GM18520 (cell line): ENCODE measurements around the gene RPTOR.

Experiments
- ATAC-seq: cut with Tn5 transposase; IDR thresholded peaks from one replicate; pipeline ENCODE4 v1.9.1; 2021; ENCODE audit not compliant: unreplicated experiment

The RPTOR gene

DNA sequence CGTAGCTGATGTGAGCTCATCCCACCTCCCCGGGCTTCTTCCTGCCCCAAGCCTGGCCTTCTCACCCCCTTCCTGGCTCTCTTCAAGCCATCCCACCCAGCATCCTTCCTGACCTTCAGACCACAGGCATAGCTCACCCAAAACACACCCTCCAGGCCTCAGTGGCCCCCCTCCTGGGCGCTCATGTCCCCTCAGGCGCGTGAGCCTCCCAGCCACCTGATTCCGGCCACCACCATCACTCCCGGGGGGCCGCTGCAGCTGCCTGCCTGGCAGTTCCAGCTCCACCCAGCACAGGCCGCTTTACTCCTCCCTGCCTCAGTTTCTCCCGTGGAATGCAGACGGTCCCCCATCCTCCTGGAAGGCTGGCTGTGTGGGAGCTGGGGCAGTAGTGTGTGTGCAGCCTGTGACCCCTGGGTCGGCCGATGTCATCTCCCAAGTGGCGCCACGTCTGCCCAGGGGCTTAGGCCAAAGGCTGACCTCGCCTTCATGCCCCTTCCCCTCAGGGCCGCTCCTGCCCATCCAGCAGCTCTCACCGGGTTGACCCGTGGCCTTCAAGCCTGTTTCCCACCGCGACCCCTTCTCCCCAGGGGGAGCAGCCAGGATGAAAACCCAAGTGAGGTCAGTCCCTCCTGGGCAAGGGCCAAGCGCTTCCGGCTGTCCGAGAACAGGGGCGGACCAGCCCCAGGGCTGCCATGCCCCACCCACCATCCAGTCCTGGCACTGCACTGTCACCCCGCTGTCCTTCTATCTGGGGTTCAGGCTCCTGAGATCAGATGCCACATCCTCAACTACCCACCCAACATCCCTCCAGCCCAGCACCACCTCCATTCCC, 435.1 kb downstream of the RPTOR start:
- ATAC-seq, result no peak

DNA sequence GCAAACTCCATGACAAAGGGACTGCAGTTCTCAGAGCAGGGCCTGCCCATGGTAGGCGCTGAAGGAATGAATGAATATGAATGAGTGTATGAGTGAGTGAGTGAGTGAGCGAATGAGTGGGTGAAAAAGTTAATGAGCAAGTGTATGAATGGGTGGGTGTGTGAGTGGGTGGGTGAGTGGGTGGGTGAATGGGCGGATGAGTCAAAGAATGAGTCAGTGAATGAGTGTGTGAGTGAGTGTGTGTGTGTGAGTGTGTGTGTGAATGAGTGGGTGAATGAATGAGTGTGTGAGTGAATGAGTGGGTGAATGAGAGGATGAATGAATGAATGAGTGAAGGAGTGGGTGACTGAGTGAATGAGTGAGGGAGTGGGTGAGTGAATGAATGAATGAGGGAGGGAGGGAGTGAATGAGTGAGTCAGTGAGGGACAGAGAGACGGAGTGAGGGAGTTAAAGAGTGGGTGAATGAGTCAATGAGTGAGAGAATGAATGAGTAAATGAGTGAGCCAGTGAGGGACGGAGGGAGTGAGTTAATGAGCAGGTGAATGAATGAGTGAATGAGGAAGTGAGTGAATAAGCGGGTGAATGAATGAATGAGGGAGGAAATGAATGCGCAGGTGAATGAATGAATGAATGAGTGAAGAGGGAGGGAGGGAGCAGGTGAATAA, 435.9 kb downstream of the RPTOR start:
- no peak for ATAC-seq

DNA sequence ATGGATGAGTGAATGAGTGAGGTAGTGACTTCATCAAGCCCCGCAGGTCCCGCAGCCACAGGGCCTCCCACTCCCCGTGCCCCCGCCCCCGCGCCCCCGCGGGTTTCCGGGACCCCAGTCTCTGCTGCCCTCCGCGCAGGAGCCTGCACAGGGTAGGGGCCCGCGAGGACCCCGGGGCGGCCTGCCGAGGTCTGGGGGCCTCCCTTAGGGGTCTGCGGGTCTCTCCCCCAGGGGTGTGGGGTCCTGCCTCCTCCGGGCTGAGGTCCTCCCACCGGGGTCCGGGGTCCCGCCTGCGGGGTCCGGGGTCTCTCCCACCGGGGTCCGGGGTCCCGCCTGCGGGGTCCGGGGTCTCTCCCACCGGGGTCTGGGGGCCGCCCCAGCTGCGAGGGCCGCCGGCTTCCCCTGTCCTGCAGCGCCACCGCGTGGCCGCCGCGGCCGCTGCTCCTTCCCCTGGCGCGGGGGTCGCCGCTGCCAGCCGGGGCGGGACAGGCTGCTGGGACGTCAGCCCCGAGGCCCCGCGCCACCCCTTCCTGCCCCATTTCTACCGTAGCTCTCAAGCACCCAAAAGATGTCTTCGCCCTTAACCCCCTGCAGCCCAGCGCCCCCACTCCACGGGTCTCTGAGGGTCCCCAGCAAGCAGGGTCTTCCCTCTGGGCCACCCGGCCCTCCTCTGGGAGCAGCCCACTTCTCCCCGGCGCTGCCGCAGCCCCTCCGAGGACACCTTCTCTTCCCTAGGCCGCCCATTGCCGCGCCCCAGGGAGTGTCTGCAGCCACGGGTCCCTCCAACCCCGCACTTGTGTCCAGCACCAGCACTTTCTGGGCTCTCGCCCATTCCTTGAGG, 436.6 kb downstream of the RPTOR start:
- ATAC-seq, result no peak

DNA sequence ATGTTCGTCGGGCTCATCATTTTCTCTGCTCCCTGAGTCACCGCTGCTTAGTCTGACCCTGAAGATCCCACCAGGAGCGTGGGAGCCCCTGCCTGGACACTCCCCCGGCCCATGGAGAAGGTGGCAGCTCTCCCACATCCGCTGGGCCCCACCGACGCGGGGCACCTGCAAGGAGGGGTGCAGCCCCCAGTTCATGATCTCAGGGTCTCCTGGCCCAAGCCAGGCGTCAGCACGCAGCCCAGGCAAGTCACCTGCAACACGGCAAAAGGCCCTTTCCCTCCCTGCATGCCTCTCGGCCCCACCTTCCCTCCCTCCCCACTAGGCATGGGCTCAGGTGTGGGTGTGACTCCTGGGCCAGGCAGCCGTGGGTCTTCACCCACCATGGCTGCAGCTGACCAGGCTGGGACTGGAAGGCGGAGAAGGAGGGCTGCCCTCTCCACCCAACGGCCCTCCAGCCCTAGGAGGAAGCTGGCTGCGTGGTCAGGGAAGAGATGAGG, 437.3 kb downstream of the RPTOR start:
- no peak for ATAC-seq

DNA sequence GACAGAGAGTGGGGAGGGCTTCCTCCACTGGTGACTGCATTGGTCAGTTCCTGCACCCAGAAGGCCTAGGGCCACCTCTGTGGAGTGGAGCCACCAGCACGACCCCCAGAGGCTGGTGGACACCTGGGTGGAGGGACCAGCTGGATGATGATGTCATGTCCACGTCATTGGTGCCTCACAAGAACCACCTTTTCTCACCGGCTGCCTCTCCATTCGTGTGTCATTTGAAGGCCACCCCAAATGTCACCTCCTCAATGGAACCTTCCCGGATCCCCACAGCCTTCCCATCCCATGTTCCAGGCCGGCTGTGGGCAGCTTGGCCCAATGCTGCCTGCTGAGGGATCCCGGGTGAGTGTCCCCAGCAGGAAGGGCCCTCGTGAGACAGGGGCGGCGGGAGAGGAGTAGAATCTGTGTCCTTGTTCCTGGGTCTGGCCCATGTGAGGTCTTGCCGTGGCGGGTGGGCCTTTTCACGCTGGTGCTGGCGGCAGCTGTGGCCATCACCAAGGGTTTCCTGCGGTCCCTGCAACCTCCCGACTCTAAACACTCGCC, 437.9 kb downstream of the RPTOR start:
- ATAC-seq, result no peak

DNA sequence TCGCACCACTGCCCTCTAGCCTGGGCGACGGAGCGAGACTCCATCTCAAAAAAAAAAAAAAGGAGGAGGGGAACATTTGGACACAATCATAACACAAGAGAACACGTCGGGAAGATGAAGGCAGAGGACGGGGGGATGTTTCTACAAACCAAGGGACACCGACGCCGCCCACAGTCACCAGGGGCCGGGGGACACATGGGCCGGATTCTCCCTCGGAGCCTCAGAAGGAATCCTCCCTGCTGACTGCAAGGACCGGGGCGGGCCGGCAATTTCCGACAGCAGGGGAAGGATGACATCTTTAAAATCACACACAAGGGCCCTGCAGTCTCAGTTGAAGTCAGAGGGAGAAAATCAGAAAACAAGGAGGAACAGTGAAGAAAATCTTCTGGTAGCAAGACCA, 438.9 kb downstream of the RPTOR start:
- no peak for ATAC-seq

DNA sequence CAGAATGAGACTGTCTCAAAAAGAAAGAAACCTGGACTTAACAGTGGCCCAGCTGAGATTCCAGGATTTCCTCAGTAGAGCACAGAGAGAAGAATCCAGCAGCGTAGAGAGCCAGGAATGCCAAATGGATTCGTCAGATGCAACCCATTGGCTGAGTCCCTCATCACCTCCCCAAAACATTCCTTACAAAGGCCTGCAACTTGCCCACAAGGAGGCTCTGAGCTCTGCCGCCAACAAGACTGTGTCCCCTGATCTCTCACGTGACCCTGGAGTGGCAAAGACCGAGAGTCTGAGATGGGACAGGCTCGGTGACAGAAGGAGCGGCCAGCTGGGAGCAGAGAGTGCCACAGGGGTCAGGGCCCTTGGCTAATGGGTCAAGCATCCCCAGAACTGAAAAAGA, 440.1 kb downstream of the RPTOR start:
- no peak for ATAC-seq

DNA sequence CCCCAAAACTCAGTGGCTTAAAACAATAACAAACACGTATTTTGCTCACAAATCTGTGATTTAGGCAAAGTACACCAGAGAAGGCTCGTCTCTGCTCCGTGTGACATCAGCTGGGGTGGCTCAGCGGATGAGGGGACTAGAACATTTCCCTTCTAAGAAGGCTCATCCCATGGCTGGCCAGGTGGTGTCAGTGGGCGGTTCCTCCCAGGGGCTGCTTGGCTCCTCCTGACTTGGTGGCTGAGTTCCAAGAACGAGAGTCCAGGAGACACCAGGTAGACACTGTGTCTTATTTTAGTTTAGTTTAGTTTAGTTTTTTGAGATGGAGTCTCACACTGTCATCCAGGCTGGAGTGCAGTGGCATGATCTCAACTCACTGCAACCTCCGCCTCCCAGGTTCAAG, 441.4 kb downstream of the RPTOR start:
- ATAC-seq, result no peak

DNA sequence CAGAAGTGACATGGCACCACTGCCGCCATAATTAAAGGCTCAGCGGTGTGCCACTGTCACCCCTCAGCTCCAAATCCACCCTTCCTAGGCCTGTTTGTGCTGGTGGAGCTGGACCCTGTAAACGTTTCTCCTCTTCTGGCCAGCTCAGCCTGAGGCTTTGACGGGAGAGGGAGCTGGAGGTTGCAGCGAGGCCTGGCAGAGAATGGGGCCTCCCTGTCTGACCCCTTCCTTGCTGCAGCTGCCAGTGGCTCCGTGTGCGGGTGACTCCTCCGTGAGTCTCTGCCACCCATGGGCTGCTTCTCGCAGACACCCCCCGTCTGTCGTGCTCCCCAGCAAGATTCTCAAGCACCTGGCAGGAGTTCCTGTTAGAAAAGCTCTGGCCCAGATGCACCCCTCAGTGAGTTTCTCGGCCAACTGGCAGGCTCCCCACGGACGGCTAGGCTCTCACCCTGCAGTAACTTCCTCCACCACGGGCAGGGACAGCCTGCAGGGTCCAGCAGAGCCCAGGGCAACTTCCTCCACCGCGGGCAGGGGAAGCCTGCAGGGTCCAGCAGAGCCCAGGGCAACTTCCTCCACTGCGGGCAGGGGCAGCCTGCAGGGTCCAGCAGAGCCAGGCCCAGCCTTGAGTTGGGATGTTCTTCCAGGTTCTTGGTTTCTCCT, 442.3 kb downstream of the RPTOR start:
- ATAC-seq, result no peak

DNA sequence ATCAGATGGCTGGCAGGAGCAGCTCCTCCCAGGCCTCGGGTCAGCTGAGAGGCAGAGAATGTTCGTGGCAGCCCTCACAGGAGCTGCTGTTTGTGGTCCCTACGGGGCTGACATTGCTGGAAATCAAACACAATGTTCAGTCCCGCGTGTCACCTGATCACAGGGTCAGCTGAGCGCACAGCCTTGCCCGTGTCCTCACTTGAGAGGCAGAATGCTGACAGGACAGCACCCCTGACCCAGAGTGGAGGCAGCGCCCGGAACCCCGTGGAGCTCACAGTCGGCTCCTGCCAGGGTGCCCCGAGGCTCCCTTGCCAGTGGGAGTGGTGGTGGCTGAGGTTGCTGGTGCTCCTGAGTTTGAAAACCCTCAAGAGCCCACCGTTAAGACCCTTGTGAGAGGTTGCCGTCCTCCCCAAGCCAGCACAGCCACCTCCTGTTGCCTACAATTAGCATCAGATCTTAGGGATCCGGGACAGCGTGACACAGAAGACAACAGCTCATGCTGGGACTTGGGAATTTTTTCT, 443.4 kb downstream of the RPTOR start:
- ATAC-seq, result no peak

DNA sequence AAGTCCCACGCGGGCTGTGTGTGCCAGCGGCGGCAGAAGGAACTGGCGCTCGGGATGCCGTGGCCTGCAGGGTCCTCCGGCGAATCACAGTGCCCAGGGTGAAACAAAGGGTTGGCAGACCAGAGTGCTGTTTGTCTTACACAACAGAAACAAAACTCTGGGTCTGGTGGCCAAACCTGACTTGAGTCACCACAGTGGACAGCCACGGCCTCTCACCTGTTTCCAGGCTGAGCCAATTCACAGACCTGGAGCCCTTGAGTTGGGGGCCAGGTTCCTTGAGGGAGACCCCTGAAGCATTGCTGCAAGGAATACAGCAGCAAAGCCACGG, 444.9 kb downstream of the RPTOR start:
- ATAC-seq, result no peak

DNA sequence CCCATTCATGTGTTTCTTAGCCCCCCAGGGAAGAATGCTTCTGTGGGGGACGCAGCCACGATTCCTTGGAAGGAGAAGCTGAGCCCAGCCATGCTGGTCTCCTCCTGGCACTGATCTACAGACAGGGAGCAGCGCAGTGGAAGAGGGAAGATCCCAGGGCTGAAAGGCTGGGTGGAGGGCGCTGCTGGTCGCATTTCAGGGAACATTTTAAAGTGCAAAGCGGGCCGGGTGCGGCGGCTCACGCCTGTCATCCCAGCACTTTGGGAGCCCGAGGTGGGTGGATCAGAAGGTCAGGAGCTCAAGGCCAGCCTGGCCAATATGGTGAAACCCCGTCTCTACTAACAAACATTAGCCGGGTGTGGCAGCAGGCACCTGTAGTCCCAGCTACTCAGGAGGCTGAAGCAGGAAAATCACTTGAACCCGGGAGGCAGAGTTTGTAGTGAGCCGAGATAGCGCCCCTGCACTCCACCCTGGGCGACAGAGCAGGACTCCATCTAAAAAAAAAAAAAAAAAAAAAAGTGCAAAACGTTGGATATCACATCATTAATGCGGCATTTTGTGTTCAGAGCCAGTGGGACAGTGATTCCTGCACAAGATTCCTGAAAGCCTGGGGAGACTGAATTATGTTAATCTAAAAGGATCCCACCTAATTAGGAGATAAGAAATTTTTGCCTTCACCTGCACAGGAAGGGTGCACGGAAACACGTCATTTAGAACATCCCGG, 446.4 kb downstream of the RPTOR start:
- ATAC-seq, result no peak

DNA sequence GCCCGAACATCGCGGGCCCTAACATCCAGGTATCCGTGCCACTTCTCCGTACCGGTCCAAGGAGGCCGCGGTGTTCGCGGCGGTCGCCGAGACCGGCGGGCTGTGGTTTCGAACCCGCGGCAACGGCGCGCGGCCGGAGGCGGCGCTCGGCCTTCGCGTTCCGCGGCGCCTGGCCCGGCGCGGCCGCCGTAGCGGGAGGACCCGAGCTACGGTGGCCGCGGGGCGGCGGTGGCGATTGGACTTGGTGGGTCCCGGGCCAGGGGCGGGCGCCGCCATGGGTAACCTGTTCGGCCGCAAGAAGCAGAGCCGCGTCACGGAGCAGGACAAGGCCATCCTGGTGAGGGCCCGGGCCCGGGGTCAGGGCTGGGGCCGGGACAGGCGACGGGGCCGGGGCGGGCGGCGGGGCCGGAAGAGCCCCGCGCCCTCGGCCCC, 447.0 kb downstream of the RPTOR start, which contains the start of gene CHMP6:
TSS of gene CHMP6 (plus strand) at position 197 of the 432 bp plus-strand sequence. CDS start at position 275, 78 bp downstream.
- peak; percentile 47 for ATAC-seq

DNA sequence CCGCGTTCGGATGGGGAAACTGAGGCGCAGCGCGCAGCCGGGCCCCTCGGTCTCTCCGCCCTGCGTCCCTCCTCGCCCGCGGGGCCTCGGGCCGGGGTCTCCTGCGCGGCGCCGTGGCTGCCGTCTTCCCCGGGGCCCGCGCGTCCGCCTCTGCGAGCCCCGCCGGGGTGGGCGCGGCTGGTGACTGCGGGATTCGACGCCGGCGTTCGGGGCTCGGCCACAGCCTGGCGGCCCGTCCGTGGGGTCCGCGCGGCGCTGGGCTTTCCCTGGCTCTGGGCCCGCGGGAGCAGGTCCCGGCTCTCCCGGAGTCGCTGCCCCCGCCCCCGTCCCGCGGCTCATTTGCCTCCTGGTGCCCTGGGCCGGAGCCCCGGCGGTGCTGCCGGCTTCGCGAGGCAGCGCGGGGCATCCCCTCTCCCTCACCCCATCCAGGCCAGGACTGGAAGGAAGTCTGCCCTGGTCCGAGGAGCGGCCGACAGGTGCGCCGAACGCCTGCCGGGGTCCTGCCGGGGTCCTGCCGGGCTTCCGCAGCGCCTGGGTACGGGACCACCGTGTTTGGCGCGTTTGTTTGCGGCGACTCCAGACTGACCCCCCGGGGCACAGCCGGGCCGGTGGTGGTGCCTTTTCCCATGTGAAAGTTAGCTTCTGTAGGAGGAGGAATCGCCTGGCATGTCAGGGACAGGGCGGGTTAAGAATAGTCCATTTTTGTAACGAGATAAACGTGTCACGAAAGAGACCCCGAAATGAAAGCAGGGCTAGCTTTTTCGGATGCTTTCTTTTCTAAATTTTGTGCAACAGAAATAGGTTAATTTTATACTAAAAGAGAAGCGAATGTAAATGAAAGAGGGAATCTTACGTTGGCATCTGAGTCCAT, 447.7 kb downstream of the RPTOR start:
- ATAC-seq, result peak; percentile 19

DNA sequence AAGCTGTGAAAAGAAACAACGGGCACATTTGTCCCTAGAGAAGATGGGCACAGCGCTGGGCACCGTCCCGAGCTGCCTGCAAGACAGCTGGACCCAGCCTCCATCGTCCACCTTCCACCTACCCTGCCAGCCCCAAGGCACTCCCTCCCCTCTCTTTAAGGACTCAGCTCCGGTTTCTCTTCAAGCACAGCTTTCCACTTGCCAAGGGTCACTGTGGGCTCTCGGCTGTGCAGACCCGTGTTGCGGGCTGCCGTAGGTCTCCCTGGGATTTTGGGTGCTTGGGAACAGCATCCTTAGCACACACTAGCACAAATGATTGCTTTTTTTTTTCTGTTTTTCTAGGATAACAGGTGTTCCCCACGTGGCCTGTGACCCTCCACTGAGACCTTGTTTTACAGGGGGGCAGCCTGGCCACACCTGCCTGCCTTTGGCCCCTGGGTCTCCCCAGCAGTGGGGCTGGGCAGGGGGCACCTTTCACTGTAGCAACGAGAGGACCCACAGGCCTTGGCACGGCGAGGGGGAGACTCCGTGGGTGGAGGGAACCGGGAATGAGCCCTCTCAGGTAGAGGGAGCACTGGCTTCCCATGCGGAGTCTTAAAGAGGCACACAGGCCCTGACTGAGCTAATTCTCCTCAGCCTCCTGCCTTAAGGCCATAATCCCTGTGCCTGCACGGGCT, 448.4 kb downstream of the RPTOR start:
- ATAC-seq, result no peak

DNA sequence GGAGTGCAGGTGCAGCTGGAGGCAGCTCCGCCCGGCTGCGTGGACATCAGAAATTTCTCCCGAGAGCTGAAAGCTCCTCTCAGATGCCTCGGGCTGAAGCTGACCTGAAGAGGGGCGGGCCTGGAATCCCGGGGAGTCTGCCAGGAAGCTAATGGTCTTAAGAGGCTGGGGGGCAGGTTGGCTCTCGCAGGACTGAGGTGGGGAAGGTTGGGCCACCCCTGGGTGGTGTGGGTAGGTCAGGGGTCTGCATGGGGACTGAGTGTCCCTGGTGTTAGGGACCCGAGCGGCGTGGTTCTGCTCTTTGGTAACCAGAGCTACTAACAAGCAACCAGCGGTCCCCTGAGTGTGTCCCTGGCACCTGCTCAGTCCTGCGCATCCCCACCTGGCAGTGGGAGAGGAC, 450.5 kb downstream of the RPTOR start:
- ATAC-seq, result no peak

DNA sequence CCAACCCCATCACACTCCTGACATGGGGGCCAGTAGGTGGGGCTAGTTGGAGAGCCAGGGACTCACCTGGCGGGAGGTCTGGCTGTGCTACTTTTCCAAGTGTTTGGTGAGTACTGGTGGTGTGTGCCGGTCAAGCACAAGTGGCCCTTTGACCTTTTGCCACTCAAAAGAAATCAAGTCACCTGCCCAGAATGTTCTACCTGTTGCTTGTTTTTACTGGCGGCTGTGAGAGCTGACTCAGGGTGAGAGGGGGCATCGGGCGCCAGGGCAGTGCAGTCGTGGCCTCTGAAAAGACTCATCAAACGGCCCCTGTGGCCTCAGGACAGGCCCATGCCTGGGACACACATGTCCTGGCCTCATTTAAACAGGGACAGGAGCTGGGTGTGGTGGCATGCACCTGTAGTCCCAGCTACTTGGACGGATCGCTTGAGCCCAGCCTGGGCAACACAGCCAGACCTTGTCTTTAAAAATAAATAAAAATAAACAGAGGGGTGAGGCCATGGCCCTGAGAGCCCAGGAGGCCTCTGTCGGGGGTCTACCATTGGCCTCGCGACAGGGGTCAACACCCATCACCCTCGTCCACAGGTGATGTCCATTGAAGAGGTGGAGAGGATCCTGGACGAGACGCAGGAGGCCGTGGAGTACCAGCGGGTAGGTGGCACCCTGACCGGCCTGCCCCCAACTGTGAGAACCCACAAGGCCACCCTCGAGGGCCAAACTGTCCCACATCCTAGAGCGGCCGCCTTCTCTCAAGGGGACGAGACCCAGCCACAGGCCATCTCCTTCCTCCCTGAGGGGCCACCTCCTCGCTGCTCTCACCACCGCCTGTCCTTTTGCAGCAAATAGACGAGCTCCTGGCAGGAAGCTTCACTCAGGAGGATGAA, 452.0 kb downstream of the RPTOR start:
- ATAC-seq, result no peak
